Osteoblast (primary cell): ENCODE measurements around the gene CACUL1. TPM values are rescaled to one million over a fixed set of nuclear protein-coding genes. Genes with fewer than 3 reads are reported as not detected.

ENCODE experiments used
- DNase-seq: peaks from one replicate; pipeline ENCODE4 v3.0.0; 2011; ENCODE audit warnings: low spot score, mixed read lengths; ENCODE audit not compliant: insufficient read length; ENCODE audit errors: missing footprints
- H2AFZ ChIP-seq: 2 replicates; pipeline ENCODE4 v1.6.0; 2011; ENCODE audit warnings: mild to moderate bottlenecking, low read length
- H3K27ac ChIP-seq: 2 replicates; pipeline ENCODE4 v1.5.1; 2011; ENCODE audit warnings: mild to moderate bottlenecking, low read depth, low read length, moderate library complexity
- H3K27me3 ChIP-seq: 2 replicates; pipeline ENCODE4 v1.6.0; 2012; ENCODE audit warnings: mild to moderate bottlenecking, control low read depth, inconsistent platforms, low read length, moderate library complexity; ENCODE audit not compliant: insufficient read depth
- H3K36me3 ChIP-seq: 2 replicates; pipeline ENCODE4 v1.5.1; 2011; ENCODE audit warnings: mild to moderate bottlenecking, low read length, control low read depth, moderate library complexity; ENCODE audit not compliant: insufficient read depth
- H3K4me1 ChIP-seq: 2 replicates; pipeline ENCODE4 v1.5.1; 2011; ENCODE audit warnings: mild to moderate bottlenecking, low read length, control low read depth, moderate library complexity; ENCODE audit not compliant: insufficient read depth
- H3K4me2 ChIP-seq: 2 replicates; pipeline ENCODE4 v1.6.0; 2011; ENCODE audit warnings: mild to moderate bottlenecking, low read length; ENCODE audit not compliant: insufficient read depth
- H3K4me3 ChIP-seq: fragments of 200-600 bp; sonication (generic); 3 replicates; pipeline ENCODE4 v1.5.1; 2012; ENCODE audit warnings: mild to moderate bottlenecking, low read length, inconsistent platforms; ENCODE audit not compliant: insufficient read depth
- H3K79me2 ChIP-seq: 2 replicates; pipeline ENCODE4 v1.6.0; 2012; ENCODE audit warnings: mild to moderate bottlenecking, low read length, control low read depth, inconsistent platforms; ENCODE audit not compliant: insufficient read depth
- H3K9me3 ChIP-seq: 2 replicates; pipeline ENCODE4 v1.5.1; 2011; ENCODE audit warnings: low read depth, low read length, control low read depth
- H4K20me1 ChIP-seq: 2 replicates; pipeline ENCODE4 v1.6.0; 2012; ENCODE audit warnings: mild to moderate bottlenecking, low read length, control low read depth; ENCODE audit not compliant: insufficient read depth
- total RNA-seq: library from RNA; depleted of rRNA; stranded (reverse); fragments of >200 nt; gene quantifications from 2 replicates; pipeline ENCODE4 v1.2.3, GENCODE V29; 2012
- TF ChIP-seq, protein P1 (sequence below): IDR thresholded peaks from 2 replicates; pipeline ENCODE4 v1.5.1; 2011; ENCODE audit warnings: mild to moderate bottlenecking, low read depth, low read length, moderate library complexity; ENCODE audit errors: extremely low read depth

The CACUL1 gene
- total RNA-seq, 1 donor = 32.6 TPM

- no peak for DNase-seq
- Histone ChIP-seq H3K4me1 (peaks cover 26% of the 10 kb centered on the region), H3K4me3 (no peak overlapping the region), H3K27ac (no peak overlapping the region), H3K9me3 (no peaks in the 10 kb centered on the region), H2AFZ (no peak overlapping the region), H3K27me3 (no peaks in the 10 kb centered on the region), H3K4me2 (no peak overlapping the region), H4K20me1 (peaks cover 36% of the 10 kb centered on the region), H3K79me2 (peaks cover 86% of the 10 kb centered on the region), H3K36me3 (no peaks in the 10 kb centered on the region)
- TF ChIP-seq, protein P1, sequence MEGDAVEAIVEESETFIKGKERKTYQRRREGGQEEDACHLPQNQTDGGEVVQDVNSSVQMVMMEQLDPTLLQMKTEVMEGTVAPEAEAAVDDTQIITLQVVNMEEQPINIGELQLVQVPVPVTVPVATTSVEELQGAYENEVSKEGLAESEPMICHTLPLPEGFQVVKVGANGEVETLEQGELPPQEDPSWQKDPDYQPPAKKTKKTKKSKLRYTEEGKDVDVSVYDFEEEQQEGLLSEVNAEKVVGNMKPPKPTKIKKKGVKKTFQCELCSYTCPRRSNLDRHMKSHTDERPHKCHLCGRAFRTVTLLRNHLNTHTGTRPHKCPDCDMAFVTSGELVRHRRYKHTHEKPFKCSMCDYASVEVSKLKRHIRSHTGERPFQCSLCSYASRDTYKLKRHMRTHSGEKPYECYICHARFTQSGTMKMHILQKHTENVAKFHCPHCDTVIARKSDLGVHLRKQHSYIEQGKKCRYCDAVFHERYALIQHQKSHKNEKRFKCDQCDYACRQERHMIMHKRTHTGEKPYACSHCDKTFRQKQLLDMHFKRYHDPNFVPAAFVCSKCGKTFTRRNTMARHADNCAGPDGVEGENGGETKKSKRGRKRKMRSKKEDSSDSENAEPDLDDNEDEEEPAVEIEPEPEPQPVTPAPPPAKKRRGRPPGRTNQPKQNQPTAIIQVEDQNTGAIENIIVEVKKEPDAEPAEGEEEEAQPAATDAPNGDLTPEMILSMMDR = no peak
Observed at GRCh38 chr10:118742032-118742431, 12.7 kb downstream of the CACUL1 start.

DNA sequence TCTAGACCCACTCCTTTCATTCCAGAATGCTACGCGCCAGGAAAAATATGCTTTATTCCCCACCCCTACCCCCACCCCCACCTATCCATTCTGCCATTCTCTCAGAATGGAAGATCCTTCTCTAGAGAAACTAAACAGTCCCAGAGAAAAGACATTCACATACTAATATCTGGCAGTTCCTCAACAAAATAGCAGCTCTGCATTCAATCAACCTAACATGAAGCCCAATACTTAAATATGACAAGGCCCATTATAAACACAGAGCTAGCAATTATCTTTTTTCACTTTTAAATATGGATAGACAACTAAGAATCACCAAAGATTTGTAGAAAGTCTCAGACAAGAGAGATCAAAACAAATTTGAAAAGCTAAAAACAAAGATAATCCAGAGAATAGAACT, 16.4 kb downstream of the CACUL1 start:
- TF ChIP-seq, protein P1 = no peak
- Histone ChIP-seq H3K9me3 (no peaks in the 10 kb centered on the region), H2AFZ (no peak overlapping the region), H3K27ac (no peak overlapping the region), H3K27me3 (no peaks in the 10 kb centered on the region), H3K4me1 (peaks cover 12% of the 10 kb centered on the region), H3K4me2 (no peak overlapping the region), H3K4me3 (no peak overlapping the region), H3K79me2 (peaks cover 89% of the 10 kb centered on the region), H3K36me3 (no peaks in the 10 kb centered on the region), H4K20me1 (peaks cover 57% of the 10 kb centered on the region)
- DNase-seq = no peak

GRCh38 chr10:118737603-118738302, 17.0 kb downstream of the CACUL1 start:
- Histone ChIP-seq H4K20me1 (peaks cover 57% of the 10 kb centered on the region), H3K36me3 (no peaks in the 10 kb centered on the region), H3K27me3 (no peaks in the 10 kb centered on the region), H3K4me3 (no peak overlapping the region), H3K4me2 (no peak overlapping the region), H3K27ac (no peak overlapping the region), H3K79me2 (peaks cover 96% of the 10 kb centered on the region), H2AFZ (no peak overlapping the region), H3K4me1 (peaks cover 9% of the 10 kb centered on the region), H3K9me3 (no peaks in the 10 kb centered on the region)
- TF ChIP-seq, protein P1 = no peak
- DNase-seq = no peak

- Histone ChIP-seq H3K27ac (no peak overlapping the region), H3K4me1 (no peaks in the 10 kb centered on the region), H3K36me3 (no peaks in the 10 kb centered on the region), H3K4me3 (no peak overlapping the region), H2AFZ (no peak overlapping the region), H3K4me2 (no peak overlapping the region), H4K20me1 (peaks cover 56% of the 10 kb centered on the region), H3K79me2 (peaks cover 98% of the 10 kb centered on the region), H3K9me3 (no peaks in the 10 kb centered on the region), H3K27me3 (no peaks in the 10 kb centered on the region)
- TF ChIP-seq, protein P1 = no peak
- DNase-seq = no peak
Observed at GRCh38 chr10:118735294-118735693, 19.5 kb downstream of the CACUL1 start.
